OCI-LY1 (cell line): ENCODE data around the gene PTPRN2.

Experiments
- H2AFZ ChIP-seq: fragments of 200-600 bp; sonication (generic), shearing (Covaris generic); 2 replicates; pipeline ENCODE4 v1.6.0; 2014; ENCODE audit warnings: antibody characterized with exemption, mild to moderate bottlenecking, low read length
- H3F3A ChIP-seq: fragments of 200-600 bp; sonication (generic), shearing (Covaris generic); 2 replicates; pipeline ENCODE4 v1.6.0; 2014; ENCODE audit warnings: mild to moderate bottlenecking, antibody characterized with exemption, low read length, moderate library complexity; ENCODE audit not compliant: insufficient read depth
- H3K27ac ChIP-seq: fragments of 200-600 bp; sonication (generic); 2 replicates; pipeline ENCODE4 v1.5.1; 2014; ENCODE audit warnings: low read length, mixed run types, mild to moderate bottlenecking, low read depth; ENCODE audit not compliant: poor library complexity, severe bottlenecking
- H3K27me3 ChIP-seq: fragments of 200-600 bp; sonication (generic); 2 replicates; pipeline ENCODE4 v1.6.0; 2014; ENCODE audit warnings: antibody characterized with exemption, mild to moderate bottlenecking, low read length, moderate library complexity; ENCODE audit not compliant: insufficient read depth
- H3K36me3 ChIP-seq: fragments of 200-600 bp; sonication (generic); 2 replicates; pipeline ENCODE4 v1.6.1; 2014; ENCODE audit warnings: mild to moderate bottlenecking, antibody characterized with exemption, low read length, moderate library complexity, mixed read lengths; ENCODE audit not compliant: insufficient read depth
- H3K4me1 ChIP-seq: fragments of 200-600 bp; sonication (generic); 2 replicates; pipeline ENCODE4 v1.5.1; 2014; ENCODE audit warnings: mild to moderate bottlenecking, low read length, moderate library complexity; ENCODE audit not compliant: insufficient read depth, severe bottlenecking
- H3K4me2 ChIP-seq: fragments of 200-600 bp; sonication (generic), shearing (Covaris generic); 2 replicates; pipeline ENCODE4 v1.6.1; 2014; ENCODE audit warnings: low read length
- H3K4me3 ChIP-seq: fragments of 200-600 bp; sonication (generic); 2 replicates; pipeline ENCODE4 v1.5.1; 2014; ENCODE audit warnings: low read length, low read depth, mild to moderate bottlenecking, mixed read lengths; ENCODE audit not compliant: poor library complexity, severe bottlenecking
- H3K79me2 ChIP-seq: fragments of 200-600 bp; shearing (Covaris generic); 2 replicates; pipeline ENCODE4 v1.6.1; 2016; ENCODE audit warnings: mixed run types, low read length, mixed read lengths; ENCODE audit not compliant: insufficient read depth
- H3K9ac ChIP-seq: fragments of 200-600 bp; sonication (generic), shearing (Covaris generic); 2 replicates; pipeline ENCODE4 v1.6.1; 2014; ENCODE audit warnings: mild to moderate bottlenecking, low read length, mixed read lengths
- H3K9me2 ChIP-seq: fragments of 200-600 bp; sonication (generic), shearing (Covaris generic); 2 replicates; pipeline ENCODE4 v1.6.1; 2014; ENCODE audit warnings: low read depth, mild to moderate bottlenecking, low read length, mixed read lengths
- H3K9me3 ChIP-seq: fragments of 200-600 bp; shearing (Covaris generic); 2 replicates; pipeline ENCODE4 v1.6.1; 2014; ENCODE audit warnings: low read length, mixed read lengths
- H4K20me1 ChIP-seq: fragments of 200-600 bp; sonication (generic), shearing (Covaris generic); 2 replicates; pipeline ENCODE4 v1.6.0; 2016; ENCODE audit warnings: mild to moderate bottlenecking, low read length; ENCODE audit not compliant: insufficient read depth
- EZH2 ChIP-seq: fragments of 200-600 bp; sonication (generic), shearing (Covaris generic); IDR thresholded peaks from 2 replicates; pipeline ENCODE4 v1.8.0; 2017; ENCODE audit warnings: borderline replicate concordance, mixed run types, mild to moderate bottlenecking, antibody characterized with exemption, low read length, moderate library complexity, mixed read lengths
- TF ChIP-seq, protein P1 (sequence below): fragments of 200-600 bp; sonication (generic), shearing (Covaris generic); IDR thresholded peaks from 2 replicates; pipeline ENCODE4 v1.5.1; 2017; ENCODE audit warnings: mild to moderate bottlenecking, antibody characterized with exemption, low read length, moderate library complexity, mixed read lengths

The PTPRN2 gene

DNA sequence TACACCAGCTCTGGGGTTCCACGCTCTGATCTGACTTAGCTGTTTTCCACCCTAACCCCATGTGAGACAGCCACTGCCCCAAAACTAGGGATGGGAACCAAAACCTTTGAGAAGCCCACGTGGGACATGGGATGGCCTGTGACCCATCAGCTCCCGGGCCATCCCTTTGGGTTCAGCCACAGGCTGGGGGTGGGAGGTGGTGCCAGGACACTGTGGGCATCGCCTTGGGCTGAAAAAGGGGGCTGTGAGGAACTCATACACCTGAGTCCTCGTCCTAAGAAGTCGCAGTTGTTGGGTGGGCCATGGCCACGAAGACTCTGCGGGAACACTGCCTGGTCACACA lies 871.7 kb downstream of the PTPRN2 start:
- H4K20me1 ChIP-seq = no peaks in the 10 kb centered on the region
- H3K36me3 ChIP-seq = no peaks in the 10 kb centered on the region
- no peaks in the 10 kb centered on the region for H3K79me2 ChIP-seq

DNA sequence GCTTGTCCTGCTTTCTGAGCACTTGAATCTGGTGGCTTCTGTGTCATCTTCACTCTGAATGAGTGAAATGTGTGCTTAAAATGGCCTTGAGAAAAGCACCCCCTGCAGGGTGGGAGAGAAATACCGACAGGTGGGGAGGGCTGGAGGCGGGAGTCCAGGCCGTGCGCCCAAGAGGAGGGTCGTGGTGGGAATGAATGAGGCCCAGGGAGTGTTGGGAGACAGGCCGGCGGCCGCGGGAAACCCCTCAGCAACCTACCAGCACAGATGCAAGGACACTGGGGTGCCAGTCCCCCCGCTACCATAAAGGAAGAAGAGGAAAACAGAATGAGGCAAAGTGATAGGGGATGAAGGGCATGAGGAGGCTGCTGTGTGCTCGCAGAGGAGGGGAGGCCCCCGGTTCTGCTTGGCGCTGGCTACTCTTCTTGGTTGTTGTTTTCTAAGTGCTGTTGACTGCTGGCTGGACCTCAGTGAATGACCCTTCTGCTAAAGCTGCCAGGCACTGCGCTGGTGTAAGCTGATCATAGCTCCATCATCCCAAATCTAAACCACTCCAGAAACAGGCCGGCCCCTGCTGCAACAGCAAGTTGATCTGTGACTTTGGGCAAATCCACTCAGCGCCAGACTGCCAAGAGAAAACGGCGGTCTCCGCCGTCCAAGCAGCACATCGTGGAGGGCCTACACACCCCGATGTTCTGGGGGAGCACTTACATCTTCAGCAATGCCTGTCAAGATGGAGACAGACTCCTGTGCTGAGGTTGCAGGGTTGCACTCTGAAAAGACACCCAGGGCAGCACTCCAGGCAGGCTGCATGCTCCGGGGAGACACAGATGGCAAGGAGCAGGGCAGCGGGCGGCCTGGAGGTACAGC lies 872.3 kb downstream of the PTPRN2 start:
- Histone ChIP-seq H3K27me3 (no peaks in the 10 kb centered on the region), H3K9me2 (no peaks in the 10 kb centered on the region), H3K79me2 (no peaks in the 10 kb centered on the region), H3F3A (no peaks in the 10 kb centered on the region), H3K4me2 (no peak overlapping the region), H3K4me1 (no peaks in the 10 kb centered on the region), H4K20me1 (no peaks in the 10 kb centered on the region), H3K27ac (no peak overlapping the region), H2AFZ (no peak overlapping the region), H3K36me3 (no peaks in the 10 kb centered on the region), H3K4me3 (no peak overlapping the region), H3K9me3 (no peaks in the 10 kb centered on the region), H3K9ac (no peak overlapping the region)
- TF ChIP-seq EZH2 = no peak
- TF ChIP-seq, protein P1, sequence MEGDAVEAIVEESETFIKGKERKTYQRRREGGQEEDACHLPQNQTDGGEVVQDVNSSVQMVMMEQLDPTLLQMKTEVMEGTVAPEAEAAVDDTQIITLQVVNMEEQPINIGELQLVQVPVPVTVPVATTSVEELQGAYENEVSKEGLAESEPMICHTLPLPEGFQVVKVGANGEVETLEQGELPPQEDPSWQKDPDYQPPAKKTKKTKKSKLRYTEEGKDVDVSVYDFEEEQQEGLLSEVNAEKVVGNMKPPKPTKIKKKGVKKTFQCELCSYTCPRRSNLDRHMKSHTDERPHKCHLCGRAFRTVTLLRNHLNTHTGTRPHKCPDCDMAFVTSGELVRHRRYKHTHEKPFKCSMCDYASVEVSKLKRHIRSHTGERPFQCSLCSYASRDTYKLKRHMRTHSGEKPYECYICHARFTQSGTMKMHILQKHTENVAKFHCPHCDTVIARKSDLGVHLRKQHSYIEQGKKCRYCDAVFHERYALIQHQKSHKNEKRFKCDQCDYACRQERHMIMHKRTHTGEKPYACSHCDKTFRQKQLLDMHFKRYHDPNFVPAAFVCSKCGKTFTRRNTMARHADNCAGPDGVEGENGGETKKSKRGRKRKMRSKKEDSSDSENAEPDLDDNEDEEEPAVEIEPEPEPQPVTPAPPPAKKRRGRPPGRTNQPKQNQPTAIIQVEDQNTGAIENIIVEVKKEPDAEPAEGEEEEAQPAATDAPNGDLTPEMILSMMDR = no peak

More for the DNA sequence above, 871.7 kb downstream of the PTPRN2 start:
- no peaks in the 10 kb centered on the region for H3K27me3 ChIP-seq
- no peak overlapping the region for H3K9ac ChIP-seq
- H3K4me3 ChIP-seq = no peak overlapping the region
- no peaks in the 10 kb centered on the region for H3K9me2 ChIP-seq
- H3K9me3 ChIP-seq = no peaks in the 10 kb centered on the region
- H3K27ac ChIP-seq = no peak overlapping the region
- TF ChIP-seq, protein P1 = no peak
- TF ChIP-seq EZH2 = no peak
- H3F3A ChIP-seq = no peaks in the 10 kb centered on the region
- H2AFZ ChIP-seq = no peak overlapping the region
- H3K4me2 ChIP-seq = no peak overlapping the region
- no peaks in the 10 kb centered on the region for H3K4me1 ChIP-seq

DNA sequence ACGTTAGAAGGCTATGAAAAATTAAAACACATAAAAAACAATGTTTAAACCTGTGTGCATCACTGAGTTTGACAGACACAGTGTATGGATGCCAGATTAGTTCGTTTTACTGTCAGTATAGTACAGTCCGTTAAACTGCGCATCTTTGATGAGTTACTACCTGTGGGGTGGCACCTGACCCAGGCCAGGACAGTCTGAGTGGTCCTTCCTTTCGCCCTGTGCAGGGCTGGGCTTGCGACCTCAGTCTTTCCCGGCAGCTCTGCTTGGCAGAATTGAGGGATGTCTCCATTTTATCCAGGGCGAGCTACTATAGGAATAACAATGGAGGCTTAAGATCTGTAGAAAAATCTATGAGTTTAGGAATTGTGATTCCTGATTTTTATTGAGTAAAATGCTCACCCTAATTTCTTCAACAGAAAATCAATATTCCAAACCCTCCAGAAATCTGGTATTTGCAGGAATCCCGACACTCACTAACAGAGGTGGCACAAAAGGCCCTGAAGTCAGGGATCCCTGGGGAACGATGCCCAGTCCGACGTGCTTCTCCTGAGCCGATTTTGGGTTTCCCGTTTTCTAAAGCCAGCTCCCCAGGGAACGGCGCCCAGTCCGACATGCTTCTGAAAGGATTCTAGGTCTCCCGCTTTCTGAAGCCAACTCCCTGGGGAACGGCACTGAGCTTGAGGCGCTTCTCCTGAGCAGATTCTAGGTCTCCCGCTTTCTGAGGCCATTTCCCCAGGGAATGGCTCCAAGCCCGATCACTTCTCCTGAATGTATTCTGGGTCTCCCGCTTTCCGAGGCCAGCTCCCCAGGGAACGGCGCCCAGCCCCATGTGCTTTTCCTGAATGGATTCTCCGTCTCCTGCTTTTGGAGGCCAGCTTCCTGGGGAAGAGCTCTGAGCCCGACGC lies 873.2 kb downstream of the PTPRN2 start:
- Histone ChIP-seq H3K9me3 (no peaks in the 10 kb centered on the region), H3K4me2 (no peak overlapping the region), H3K27ac (no peak overlapping the region), H2AFZ (no peak overlapping the region), H3K4me3 (no peak overlapping the region), H3K9me2 (no peaks in the 10 kb centered on the region), H3K36me3 (no peaks in the 10 kb centered on the region), H3K4me1 (no peaks in the 10 kb centered on the region), H3F3A (no peaks in the 10 kb centered on the region), H3K9ac (no peak overlapping the region), H4K20me1 (no peaks in the 10 kb centered on the region), H3K27me3 (no peaks in the 10 kb centered on the region), H3K79me2 (no peaks in the 10 kb centered on the region)
- TF ChIP-seq EZH2 = no peak
- TF ChIP-seq, protein P1 = no peak
